Neural progenitor cell (in vitro differentiated cells): ENCODE measurements around the gene LIMD2. TPM values are rescaled to one million over a fixed set of nuclear protein-coding genes. Genes with fewer than 3 reads are reported as not detected.
A peak's percentile ranks its signal among the peaks of the same experiment; 100 is the strongest.

ENCODE experiments used
- DNase-seq: peaks from one replicate; pipeline ENCODE4 v3.0.0-alpha.2; 2016; ENCODE audit warnings: low spot score
- H2AFZ ChIP-seq: fragments of 200-600 bp; sonication (generic); replicated peaks from 2 replicates; pipeline ENCODE4 v1.6.1; 2016; ENCODE audit warnings: antibody characterized with exemption
- H3F3A ChIP-seq: fragments of 200-600 bp; sonication (generic); 2 replicates; pipeline ENCODE4 v1.6.1; 2016; ENCODE audit warnings: antibody characterized with exemption, low read depth
- H3K27ac ChIP-seq: fragments of 200-600 bp; sonication (generic); 2 replicates; pipeline ENCODE4 v1.5.1; 2016; ENCODE audit warnings: mild to moderate bottlenecking
- H3K27me3 ChIP-seq: fragments of 200-600 bp; sonication (generic); 2 replicates; pipeline ENCODE4 v1.6.1; 2016; ENCODE audit warnings: mild to moderate bottlenecking, moderate library complexity
- H3K36me3 ChIP-seq: fragments of 200-600 bp; sonication (generic); 2 replicates; pipeline ENCODE4 v1.5.1; 2016
- H3K4me1 ChIP-seq: fragments of 200-600 bp; sonication (generic); 2 replicates; pipeline ENCODE4 v1.6.1; 2016; ENCODE audit warnings: mixed run types
- H3K4me2 ChIP-seq: fragments of 200-600 bp; sonication (generic); 2 replicates; pipeline ENCODE4 v1.6.1; 2016
- H3K4me3 ChIP-seq: fragments of 200-600 bp; sonication (generic); 2 replicates; pipeline ENCODE4 v1.5.1; 2016
- H3K79me2 ChIP-seq: fragments of 200-600 bp; sonication (generic); 2 replicates; pipeline ENCODE4 v1.6.1; 2016; ENCODE audit warnings: low read depth
- H3K9ac ChIP-seq: fragments of 200-600 bp; sonication (generic); 2 replicates; pipeline ENCODE4 v1.6.1; 2016
- H3K9me3 ChIP-seq: fragments of 200-600 bp; sonication (generic); 2 replicates; pipeline ENCODE4 v1.5.1; 2016; ENCODE audit warnings: low read depth
- H4K20me1 ChIP-seq: fragments of 200-600 bp; sonication (generic); 2 replicates; pipeline ENCODE4 v1.6.1; 2016; ENCODE audit warnings: low read depth
- H3K27ac Mint-ChIP-seq: 3 replicates; pipeline ENCODE4 v1.8.0; 2021; ENCODE audit warnings: mixed read lengths
- H3K27me3 Mint-ChIP-seq: 2 replicates; pipeline ENCODE4 v1.8.0; 2022; ENCODE audit warnings: low read depth, mild to moderate bottlenecking, inconsistent platforms, moderate library complexity, mixed read lengths; ENCODE audit not compliant: insufficient read depth
- H3K36me3 Mint-ChIP-seq: 3 replicates; pipeline ENCODE4 v1.8.0; 2021; ENCODE audit warnings: mixed read lengths
- H3K4me1 Mint-ChIP-seq: 3 replicates; pipeline ENCODE4 v1.8.0; 2021; ENCODE audit warnings: mixed read lengths
- H3K4me3 Mint-ChIP-seq: 3 replicates; pipeline ENCODE4 v1.8.0; 2021; ENCODE audit warnings: mild to moderate bottlenecking, moderate library complexity, mixed read lengths
- H3K9me3 Mint-ChIP-seq: 3 replicates; pipeline ENCODE4 v1.8.0; 2020; ENCODE audit warnings: mixed read lengths
- CTCF ChIP-seq: fragments of 200-600 bp; sonication (generic); IDR thresholded peaks from 2 replicates; pipeline ENCODE4 v1.5.1; 2017; ENCODE audit warnings: antibody characterized with exemption, mild to moderate bottlenecking
- EZH2 ChIP-seq: fragments of 200-600 bp; sonication (generic); IDR thresholded peaks from 2 replicates; pipeline ENCODE4 v1.6.1; 2017; ENCODE audit warnings: antibody characterized with exemption, mild to moderate bottlenecking, moderate library complexity
- EZH2phosphoT487 ChIP-seq: fragments of 200-600 bp; sonication (generic); IDR thresholded peaks from 2 replicates; pipeline ENCODE4 v1.6.1; 2017; ENCODE audit warnings: antibody characterized with exemption
- total RNA-seq: library from RNA; depleted of rRNA; stranded (reverse); fragments of >200 nt; gene quantifications from 2 replicates; pipeline ENCODE4 v1.2.3, GENCODE V29; 2015; ENCODE audit warnings: low replicate concordance

The LIMD2 gene
- total RNA-seq, 1 donor from 2014 or later, result 7.0 TPM

- H3K4me3 ChIP-seq, result no peak overlapping the region
- peak; percentile 16 for DNase-seq
- Mint-ChIP-seq H3K9me3 (no peaks in the 10 kb centered on the region), H3K4me1 (peaks cover 36% of the 10 kb centered on the region), H3K27me3 (peaks cover 4% of the 10 kb centered on the region), H3K36me3 (peaks cover 12% of the 10 kb centered on the region), H3K4me3 (no peak overlapping the region), H3K27ac (no peak overlapping the region)
- H3K4me1 ChIP-seq, result peaks cover 9% of the 10 kb centered on the region
- no peaks in the 10 kb centered on the region for H3K79me2 ChIP-seq
- TF ChIP-seq CTCF (no peak), EZH2 (no peak), EZH2phosphoT487 (no peak)
- no peak overlapping the region for H3K27ac ChIP-seq
- no peak overlapping the region for H3K4me2 ChIP-seq
- H3K36me3 ChIP-seq, result no peaks in the 10 kb centered on the region
- peaks cover 3% of the 10 kb centered on the region for H3F3A ChIP-seq
- no peak overlapping the region for H3K9ac ChIP-seq
- no peaks in the 10 kb centered on the region for H3K27me3 ChIP-seq
- H3K9me3 ChIP-seq, result no peaks in the 10 kb centered on the region
- H4K20me1 ChIP-seq, result peaks cover 6% of the 10 kb centered on the region
- H2AFZ ChIP-seq, result no peak overlapping the region
Observed at GRCh38 chr17:63676584-63676983, 23.3 kb downstream of the LIMD2 start.

- Histone ChIP-seq H3F3A (peaks cover 3% of the 10 kb centered on the region), H3K79me2 (no peaks in the 10 kb centered on the region), H3K27me3 (no peaks in the 10 kb centered on the region), H3K27ac (no peak overlapping the region), H4K20me1 (peaks cover 6% of the 10 kb centered on the region), H3K4me1 (peaks cover 9% of the 10 kb centered on the region), H3K9me3 (no peaks in the 10 kb centered on the region), H3K9ac (no peak overlapping the region), H3K36me3 (no peaks in the 10 kb centered on the region), H3K4me3 (no peak overlapping the region), H3K4me2 (no peak overlapping the region), H2AFZ (no peak overlapping the region)
- no peak for DNase-seq
- TF ChIP-seq CTCF (no peak), EZH2phosphoT487 (no peak)
- Mint-ChIP-seq H3K4me1 (peaks cover 32% of the 10 kb centered on the region), H3K9me3 (no peaks in the 10 kb centered on the region), H3K36me3 (peaks cover 13% of the 10 kb centered on the region), H3K4me3 (no peak overlapping the region), H3K27me3 (peaks cover 4% of the 10 kb centered on the region), H3K27ac (peak overlapping the region; percentile 60)
Observed at GRCh38 chr17:63675607-63676546, 24.0 kb downstream of the LIMD2 start.

- peaks cover 9% of the 10 kb centered on the region for H3K4me1 ChIP-seq
- TF ChIP-seq EZH2phosphoT487 (no peak), EZH2 (no peak), CTCF (no peak)
- H3K27ac Mint-ChIP-seq, result no peak overlapping the region
- H3K27me3 ChIP-seq, result no peaks in the 10 kb centered on the region
- no peaks in the 10 kb centered on the region for H3K9me3 ChIP-seq
- peaks cover 32% of the 10 kb centered on the region for H3K4me1 Mint-ChIP-seq
- H3K4me3 ChIP-seq, result no peak overlapping the region
- H3K27me3 Mint-ChIP-seq, result peaks cover 4% of the 10 kb centered on the region
- peaks cover 3% of the 10 kb centered on the region for H3F3A ChIP-seq
- peaks cover 6% of the 10 kb centered on the region for H4K20me1 ChIP-seq
- no peaks in the 10 kb centered on the region for H3K79me2 ChIP-seq
- no peak overlapping the region for H3K27ac ChIP-seq
- no peak for DNase-seq
- peak overlapping the region; percentile 30 for H3K4me3 Mint-ChIP-seq
- H3K36me3 Mint-ChIP-seq, result peaks cover 18% of the 10 kb centered on the region
- no peaks in the 10 kb centered on the region for H3K36me3 ChIP-seq
- no peaks in the 10 kb centered on the region for H3K9me3 Mint-ChIP-seq
- no peak overlapping the region for H2AFZ ChIP-seq
- no peak overlapping the region for H3K4me2 ChIP-seq
- no peak overlapping the region for H3K9ac ChIP-seq
Observed at GRCh38 chr17:63675231-63675606, 24.7 kb downstream of the LIMD2 start.
